Karpas-422 (cell line): ENCODE measurements around the gene CEP295NL. TPM values are rescaled to one million over a fixed set of nuclear protein-coding genes. Genes with fewer than 3 reads are reported as not detected.
"Not testable (repeated sequence)": the region's sequence is repeated elsewhere in the genome, so short reads cannot be mapped to it uniquely, and the experiment has no call there.

Experiments used
- DNase-seq: peaks from one replicate; pipeline ENCODE4 v3.0.0-alpha.2; 2015
- H2AFZ ChIP-seq: fragments of 200-600 bp; sonication (generic); 2 replicates; pipeline ENCODE4 v1.6.1; 2014; ENCODE audit warnings: antibody characterized with exemption, low read length, mixed read lengths
- H3K27ac ChIP-seq: fragments of 200-600 bp; sonication (generic); 2 replicates; pipeline ENCODE4 v1.5.1; 2014; ENCODE audit warnings: mild to moderate bottlenecking, low read length, moderate library complexity
- H3K27me3 ChIP-seq: fragments of 200-600 bp; sonication (generic); 2 replicates; pipeline ENCODE4 v1.6.1; 2014; ENCODE audit warnings: low read length, mixed read lengths
- H3K36me3 ChIP-seq: fragments of 200-600 bp; sonication (generic); 2 replicates; pipeline ENCODE4 v1.6.1; 2014; ENCODE audit warnings: low read length, mixed read lengths; ENCODE audit not compliant: insufficient read depth
- H3K4me1 ChIP-seq: fragments of 200-600 bp; sonication (generic); 2 replicates; pipeline ENCODE4 v1.6.1; 2014; ENCODE audit warnings: mild to moderate bottlenecking, low read length, mixed read lengths
- H3K4me2 ChIP-seq: fragments of 200-600 bp; sonication (generic); 2 replicates; pipeline ENCODE4 v1.6.1; 2014; ENCODE audit warnings: low read length, low read depth, mild to moderate bottlenecking; ENCODE audit not compliant: poor library complexity, severe bottlenecking
- H3K4me3 ChIP-seq: fragments of 200-600 bp; sonication (generic); 2 replicates; pipeline ENCODE4 v1.5.1; 2014; ENCODE audit warnings: mild to moderate bottlenecking, antibody characterized with exemption, low read length, mixed read lengths
- H3K79me2 ChIP-seq: fragments of 200-600 bp; sonication (generic); 2 replicates; pipeline ENCODE4 v1.6.1; 2014; ENCODE audit warnings: mild to moderate bottlenecking, low read length, mixed read lengths
- H3K9ac ChIP-seq: fragments of 200-600 bp; sonication (generic); 2 replicates; pipeline ENCODE4 v1.6.0; 2014; ENCODE audit warnings: low read length
- H3K9me2 ChIP-seq: fragments of 200-600 bp; sonication (generic), shearing (Covaris generic); replicated peaks from 2 replicates; pipeline ENCODE4 v1.6.0; 2014; ENCODE audit warnings: mild to moderate bottlenecking, low read length, moderate library complexity; ENCODE audit not compliant: insufficient read depth
- H3K9me3 ChIP-seq: fragments of 300-700, 200-600 bp; sonication (generic); 2 replicates; pipeline ENCODE4 v1.6.1; 2014; ENCODE audit warnings: low read length, mixed read lengths
- H4K20me1 ChIP-seq: fragments of 200-600 bp; sonication (generic); 2 replicates; pipeline ENCODE4 v1.6.1; 2014; ENCODE audit warnings: mild to moderate bottlenecking, antibody characterized with exemption, low read length, low read depth; ENCODE audit not compliant: insufficient read depth
- total RNA-seq: library from RNA; depleted of rRNA; stranded (reverse); fragments of >200 nt; shearing (Covaris generic); gene quantifications from 2 replicates; pipeline ENCODE4 v1.2.3, GENCODE V29; 2014; ENCODE audit warnings: low replicate concordance

Gene CEP295NL
- total RNA-seq, 1 experiment from 2014 or later: not detected

DNA sequence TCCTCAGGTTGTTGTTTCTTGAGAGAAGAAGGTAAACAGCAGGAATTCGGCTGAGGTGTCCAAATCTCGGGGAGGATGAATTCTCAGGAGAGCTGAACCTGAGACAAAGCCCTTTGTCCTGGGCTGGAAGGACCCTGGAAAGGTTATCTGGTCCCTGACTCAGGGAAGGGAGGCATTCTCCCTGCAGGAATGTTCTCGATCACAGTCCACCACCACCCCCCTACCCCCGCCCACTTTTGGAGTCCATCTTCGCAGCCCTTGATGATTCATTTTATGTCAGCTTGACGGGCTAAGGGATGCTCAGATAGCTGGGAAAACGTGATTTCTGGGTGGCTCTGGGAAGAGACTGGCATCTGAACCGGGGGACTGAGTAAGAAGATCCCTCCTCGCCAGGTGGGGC, 1.4 kb upstream of the CEP295NL start:
- Histone ChIP-seq H3K9ac (no peak overlapping the region), H3K9me3 (no peaks in the 10 kb centered on the region), H3K4me3 (no peak overlapping the region), H3K79me2 (no peaks in the 10 kb centered on the region), H3K36me3 (no peaks in the 10 kb centered on the region), H3K4me2 (no peak overlapping the region), H3K9me2 (no peaks in the 10 kb centered on the region), H3K27me3 (no peaks in the 10 kb centered on the region), H3K27ac (no peak overlapping the region), H2AFZ (no peak overlapping the region), H3K4me1 (no peaks in the 10 kb centered on the region), H4K20me1 (no peaks in the 10 kb centered on the region)
- DNase-seq: no peak

DNA sequence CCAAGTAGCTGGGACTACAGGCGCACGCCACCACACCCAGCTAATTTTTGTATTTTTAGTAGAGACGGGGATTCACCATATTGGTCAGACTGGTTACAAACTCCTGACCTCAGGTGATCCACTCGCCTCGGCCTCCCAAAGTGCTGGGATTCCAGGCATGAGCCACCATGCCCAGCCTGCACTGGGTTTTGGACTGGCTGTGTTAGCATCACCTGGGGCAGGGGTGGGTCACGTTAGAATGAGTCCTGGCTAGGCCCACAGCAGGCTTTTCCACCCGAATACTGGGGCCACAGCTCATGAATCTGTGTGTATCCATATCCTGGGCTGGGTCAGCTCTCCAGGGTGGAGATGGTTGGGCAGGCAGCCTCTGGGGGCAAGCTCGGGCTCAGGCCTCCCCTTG, 770 bp downstream of the CEP295NL start:
- H4K20me1 ChIP-seq, H3K4me3 ChIP-seq, H3K9me3 ChIP-seq, H3K4me2 ChIP-seq, DNase-seq, H3K9me2 ChIP-seq, H3K4me1 ChIP-seq, H3K27me3 ChIP-seq, H3K27ac ChIP-seq, H2AFZ ChIP-seq, H3K36me3 ChIP-seq, H3K9ac ChIP-seq, H3K79me2 ChIP-seq: not testable (repeated sequence)

DNA sequence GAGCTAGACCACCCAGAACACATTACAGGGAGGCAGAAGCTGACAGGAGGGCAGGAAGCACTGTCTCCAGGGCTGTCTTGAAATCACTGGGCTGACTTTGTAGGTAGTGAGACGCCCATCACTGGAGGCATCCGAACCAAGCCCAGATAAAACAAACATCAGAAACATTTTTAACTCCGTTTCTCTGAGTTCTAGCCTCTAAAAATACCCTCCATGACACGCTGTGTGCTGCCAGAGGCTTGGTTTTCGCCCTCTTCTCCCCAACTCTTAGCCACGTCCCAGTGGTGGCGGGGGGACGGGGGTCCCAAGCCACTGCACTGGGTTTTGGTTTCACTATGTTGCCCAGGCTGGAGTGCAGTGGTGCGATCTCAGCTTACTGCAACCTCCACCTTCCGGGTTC, 1.2 kb downstream of the CEP295NL start:
- Histone ChIP-seq H4K20me1 (no peaks in the 10 kb centered on the region), H3K27ac (no peak overlapping the region)

GRCh38 chr17:78900816-78901215, 2.2 kb downstream of the CEP295NL start:
- H3K4me3 ChIP-seq: no peak overlapping the region
- no peaks in the 10 kb centered on the region for H4K20me1 ChIP-seq
- H3K9me3 ChIP-seq: no peaks in the 10 kb centered on the region
- no peak overlapping the region for H3K27ac ChIP-seq
- H3K4me2 ChIP-seq: no peak overlapping the region
- no peaks in the 10 kb centered on the region for H3K79me2 ChIP-seq
- no peak overlapping the region for H3K9ac ChIP-seq
- no peaks in the 10 kb centered on the region for H3K27me3 ChIP-seq
- no peak for DNase-seq
- H2AFZ ChIP-seq: no peak overlapping the region
- no peaks in the 10 kb centered on the region for H3K9me2 ChIP-seq
- H3K36me3 ChIP-seq: no peaks in the 10 kb centered on the region
- H3K4me1 ChIP-seq: no peaks in the 10 kb centered on the region

More for the DNA sequence above, 1.2 kb downstream of the CEP295NL start:
- H3K36me3 ChIP-seq: no peaks in the 10 kb centered on the region
- no peak overlapping the region for H3K9ac ChIP-seq
- DNase-seq: no peak
- no peaks in the 10 kb centered on the region for H3K27me3 ChIP-seq
- no peaks in the 10 kb centered on the region for H3K9me3 ChIP-seq
- no peaks in the 10 kb centered on the region for H3K79me2 ChIP-seq
- no peak overlapping the region for H3K4me3 ChIP-seq
- no peak overlapping the region for H3K4me2 ChIP-seq
- H2AFZ ChIP-seq: no peak overlapping the region
- no peaks in the 10 kb centered on the region for H3K4me1 ChIP-seq
- no peaks in the 10 kb centered on the region for H3K9me2 ChIP-seq

DNA sequence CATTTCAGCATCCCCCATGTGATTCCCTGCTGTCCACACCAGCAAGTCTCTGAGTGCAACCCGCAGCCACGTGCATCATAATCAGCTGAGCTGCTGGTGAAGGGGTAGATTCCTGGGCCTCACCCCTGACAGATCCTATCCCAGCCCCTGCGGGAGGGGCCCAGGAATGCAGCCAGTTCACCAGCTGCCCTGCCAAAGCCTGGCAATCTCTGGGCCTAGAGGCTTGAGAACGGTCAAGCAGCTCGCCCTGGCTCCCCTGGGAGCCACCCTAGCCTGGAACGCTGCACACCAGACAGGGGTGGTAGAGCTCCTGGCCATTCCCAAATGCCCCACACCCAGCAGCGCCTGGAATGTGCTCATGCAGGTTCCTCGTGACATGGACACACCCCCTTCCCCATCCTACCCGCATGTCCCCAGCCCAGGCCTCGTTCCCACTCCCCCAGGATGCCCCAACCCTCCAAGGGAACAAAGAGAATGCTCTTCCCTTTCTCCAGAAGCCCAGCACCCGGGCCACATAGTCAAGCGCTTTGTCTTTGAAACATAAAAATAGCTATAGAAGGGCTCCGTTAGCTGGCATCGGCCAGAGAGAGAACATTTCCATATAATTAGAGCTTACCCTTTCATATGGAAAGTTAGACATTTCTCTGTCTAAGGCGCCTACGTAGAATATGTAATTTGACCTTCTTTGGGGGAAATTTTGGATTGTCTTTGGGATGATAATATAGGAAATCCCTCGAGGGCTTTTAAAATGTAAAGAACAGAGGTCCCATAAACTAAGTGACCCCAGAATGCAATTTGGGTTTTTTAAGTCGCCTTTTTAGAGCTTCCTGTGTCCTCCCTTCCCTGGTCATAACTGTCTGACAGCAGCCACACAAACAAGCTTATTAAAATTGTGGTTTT, 3.4 kb downstream of the CEP295NL start:
- no peak overlapping the region for H3K9ac ChIP-seq
- no peaks in the 10 kb centered on the region for H3K36me3 ChIP-seq
- H3K4me1 ChIP-seq: no peaks in the 10 kb centered on the region
- no peak overlapping the region for H3K4me3 ChIP-seq
- no peaks in the 10 kb centered on the region for H3K9me3 ChIP-seq
- H3K9me2 ChIP-seq: no peaks in the 10 kb centered on the region
- DNase-seq: no peak
- no peaks in the 10 kb centered on the region for H4K20me1 ChIP-seq
- no peak overlapping the region for H3K4me2 ChIP-seq
- no peaks in the 10 kb centered on the region for H3K27me3 ChIP-seq
- H3K79me2 ChIP-seq: no peaks in the 10 kb centered on the region
- H3K27ac ChIP-seq: no peak overlapping the region
- H2AFZ ChIP-seq: no peak overlapping the region

- H3K9ac ChIP-seq: no peak overlapping the region
- no peak overlapping the region for H2AFZ ChIP-seq
- no peaks in the 10 kb centered on the region for H3K9me3 ChIP-seq
- H3K79me2 ChIP-seq: no peaks in the 10 kb centered on the region
- H3K27me3 ChIP-seq: no peaks in the 10 kb centered on the region
- H3K9me2 ChIP-seq: no peaks in the 10 kb centered on the region
- no peak for DNase-seq
- no peaks in the 10 kb centered on the region for H3K4me1 ChIP-seq
- H4K20me1 ChIP-seq: no peaks in the 10 kb centered on the region
- H3K36me3 ChIP-seq: no peaks in the 10 kb centered on the region
- no peak overlapping the region for H3K4me3 ChIP-seq
- no peak overlapping the region for H3K4me2 ChIP-seq
- H3K27ac ChIP-seq: no peak overlapping the region
Observed at GRCh38 chr17:78898947-78899346, 4.1 kb downstream of the CEP295NL start.

DNA sequence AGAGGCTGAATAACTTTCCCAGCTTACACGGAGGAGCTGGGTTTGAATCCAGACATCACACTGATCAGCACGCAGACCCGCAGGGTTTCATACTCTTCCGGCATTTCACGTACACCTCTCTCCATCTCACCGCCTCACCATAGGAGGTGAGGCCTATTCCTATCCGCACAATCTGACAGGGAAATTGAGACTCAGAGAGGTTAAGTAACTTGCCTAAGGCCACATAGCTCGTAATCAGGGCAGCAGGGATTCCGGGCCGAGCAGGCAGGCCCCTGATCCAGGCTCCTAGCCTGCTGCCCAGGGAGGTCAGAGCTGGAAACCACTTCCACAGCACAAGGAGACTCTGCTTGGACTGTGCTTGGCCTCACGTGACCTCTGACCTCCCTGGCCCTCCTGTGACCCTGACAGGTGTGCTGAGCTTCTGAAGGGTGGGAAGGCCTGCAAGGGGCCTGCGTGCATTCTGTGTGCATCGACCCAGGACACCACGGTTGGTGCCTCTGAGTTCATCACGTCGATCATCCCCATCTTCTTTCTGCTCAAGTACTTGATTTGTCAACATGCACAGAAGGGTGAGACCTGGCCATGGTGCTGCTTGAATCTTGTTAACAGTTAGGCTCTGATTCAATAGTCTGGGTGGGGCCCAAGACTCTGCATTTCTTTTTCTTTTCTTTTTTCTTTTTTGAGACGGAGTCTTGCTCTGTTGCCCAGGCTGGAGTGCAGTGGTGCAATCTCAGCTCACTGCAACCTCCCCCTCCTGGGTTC, 4.7 kb downstream of the CEP295NL start:
- H3K27me3 ChIP-seq: no peaks in the 10 kb centered on the region
- H3K4me3 ChIP-seq: no peak overlapping the region
- H3K4me2 ChIP-seq: no peak overlapping the region
- H3K4me1 ChIP-seq: no peaks in the 10 kb centered on the region
- DNase-seq: no peak
- H3K9me2 ChIP-seq: no peaks in the 10 kb centered on the region
- no peaks in the 10 kb centered on the region for H4K20me1 ChIP-seq
- H2AFZ ChIP-seq: no peak overlapping the region
- no peak overlapping the region for H3K27ac ChIP-seq
- no peaks in the 10 kb centered on the region for H3K9me3 ChIP-seq
- H3K9ac ChIP-seq: no peak overlapping the region
- no peaks in the 10 kb centered on the region for H3K36me3 ChIP-seq
- H3K79me2 ChIP-seq: no peaks in the 10 kb centered on the region

DNA sequence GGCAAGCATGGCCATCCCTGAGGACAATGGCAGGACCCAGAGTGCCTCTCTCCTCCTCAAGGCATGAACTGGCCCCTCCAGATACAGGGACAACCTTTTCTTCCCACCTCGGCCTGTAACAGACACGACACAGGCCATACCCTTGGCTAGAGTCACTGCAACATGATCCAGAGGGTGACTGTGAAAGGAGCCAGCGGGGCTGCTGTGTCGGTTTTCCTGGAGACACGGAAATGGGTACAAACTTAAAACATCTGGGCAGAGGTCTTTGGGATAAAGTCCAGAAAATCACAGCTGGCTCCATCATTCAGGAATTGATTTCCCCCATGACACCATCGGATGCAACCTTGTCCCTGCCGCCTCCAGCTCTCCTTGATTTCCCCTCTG, 5.3 kb downstream of the CEP295NL start:
- Histone ChIP-seq H3K9ac (no peak overlapping the region), H3K4me2 (no peak overlapping the region), H3K36me3 (no peaks in the 10 kb centered on the region), H3K79me2 (no peaks in the 10 kb centered on the region), H3K4me3 (no peak overlapping the region), H4K20me1 (no peaks in the 10 kb centered on the region), H3K27ac (no peak overlapping the region), H2AFZ (no peak overlapping the region), H3K4me1 (peaks cover 4% of the 10 kb centered on the region), H3K9me3 (no peaks in the 10 kb centered on the region), H3K27me3 (no peaks in the 10 kb centered on the region), H3K9me2 (no peaks in the 10 kb centered on the region)
- no peak for DNase-seq
